Osteocyte (in vitro differentiated cells): ENCODE results near the gene CTNNBL1. TPM values are rescaled to one million over a fixed set of nuclear protein-coding genes. Genes with fewer than 3 reads are reported as not detected.

Experiments
- DNase-seq: peaks from one replicate; pipeline ENCODE4 v3.0.0; 2021; ENCODE audit warnings: mixed read lengths; ENCODE audit not compliant: unreplicated experiment; ENCODE audit errors: extremely low spot score
- H3K27ac Mint-ChIP-seq: one replicate; pipeline ENCODE4 v1.8.0; 2021; ENCODE audit warnings: mild to moderate bottlenecking, mixed read lengths; ENCODE audit not compliant: unreplicated experiment
- H3K27me3 Mint-ChIP-seq: one replicate; pipeline ENCODE4 v1.8.0; 2021; ENCODE audit warnings: mixed read lengths; ENCODE audit not compliant: unreplicated experiment
- H3K36me3 Mint-ChIP-seq: one replicate; pipeline ENCODE4 v1.8.0; 2021; ENCODE audit warnings: mixed read lengths; ENCODE audit not compliant: unreplicated experiment
- H3K4me1 Mint-ChIP-seq: one replicate; pipeline ENCODE4 v1.8.0; 2021; ENCODE audit warnings: mixed read lengths; ENCODE audit not compliant: unreplicated experiment
- H3K4me3 Mint-ChIP-seq: one replicate; pipeline ENCODE4 v1.8.0; 2021; ENCODE audit warnings: mild to moderate bottlenecking, moderate library complexity, mixed read lengths; ENCODE audit not compliant: unreplicated experiment
- H3K9me3 Mint-ChIP-seq: one replicate; pipeline ENCODE4 v1.8.0; 2021; ENCODE audit warnings: mixed read lengths; ENCODE audit not compliant: unreplicated experiment
- CTCF ChIP-seq: fragments of 200-600 bp; sonication (generic); IDR thresholded peaks from 2 replicates; pipeline ENCODE4 v1.5.0; 2021; ENCODE audit warnings: antibody characterized with exemption, mild to moderate bottlenecking, moderate library complexity
- total RNA-seq: library from RNA; stranded (reverse); gene quantifications from 2 replicates; pipeline ENCODE4 v1.2.1, GENCODE V29; 2021

CTNNBL1 gene
- total RNA-seq, 1 donor from 2014 or later: 43.4 TPM

GRCh38 chr20:37915434-37915787 is 221.6 kb downstream of the CTNNBL1 start:
- no peaks in the 10 kb centered on the region for H3K36me3 Mint-ChIP-seq
- H3K9me3 Mint-ChIP-seq: no peaks in the 10 kb centered on the region
- peaks cover 2% of the 10 kb centered on the region for H3K27me3 Mint-ChIP-seq
- TF ChIP-seq CTCF: no peak
- no peak overlapping the region for H3K4me3 Mint-ChIP-seq
- H3K27ac Mint-ChIP-seq: no peak overlapping the region
- DNase-seq: no peak
- peaks cover 73% of the 10 kb centered on the region for H3K4me1 Mint-ChIP-seq

GRCh38 chr20:37915800-37916570 is 222.2 kb downstream of the CTNNBL1 start:
- Mint-ChIP-seq H3K4me3 (no peak overlapping the region), H3K4me1 (peaks cover 72% of the 10 kb centered on the region), H3K27ac (no peak overlapping the region), H3K36me3 (no peaks in the 10 kb centered on the region), H3K9me3 (no peaks in the 10 kb centered on the region), H3K27me3 (peaks cover 3% of the 10 kb centered on the region)
- no peak for DNase-seq
- TF ChIP-seq CTCF: no peak

- H3K27ac Mint-ChIP-seq: no peak overlapping the region
- H3K4me3 Mint-ChIP-seq: no peak overlapping the region
- peaks cover 58% of the 10 kb centered on the region for H3K4me1 Mint-ChIP-seq
- DNase-seq: no peak
- no peak for TF ChIP-seq CTCF
- H3K36me3 Mint-ChIP-seq: no peaks in the 10 kb centered on the region
- no peaks in the 10 kb centered on the region for H3K9me3 Mint-ChIP-seq
- peaks cover 3% of the 10 kb centered on the region for H3K27me3 Mint-ChIP-seq
Measured at GRCh38 chr20:37917461-37917860, 223.6 kb downstream of the CTNNBL1 start.

GRCh38 chr20:37918035-37918434 is 224.2 kb downstream of the CTNNBL1 start:
- TF ChIP-seq CTCF: no peak
- H3K36me3 Mint-ChIP-seq: no peaks in the 10 kb centered on the region
- no peak overlapping the region for H3K27ac Mint-ChIP-seq
- peaks cover 3% of the 10 kb centered on the region for H3K27me3 Mint-ChIP-seq
- no peak for DNase-seq
- H3K4me3 Mint-ChIP-seq: no peak overlapping the region
- no peaks in the 10 kb centered on the region for H3K9me3 Mint-ChIP-seq
- peaks cover 53% of the 10 kb centered on the region for H3K4me1 Mint-ChIP-seq

- H3K27ac Mint-ChIP-seq: peak overlapping the region; percentile 27
- H3K36me3 Mint-ChIP-seq: no peaks in the 10 kb centered on the region
- DNase-seq: no peak
- peaks cover 41% of the 10 kb centered on the region for H3K4me1 Mint-ChIP-seq
- H3K9me3 Mint-ChIP-seq: no peaks in the 10 kb centered on the region
- peaks cover 3% of the 10 kb centered on the region for H3K27me3 Mint-ChIP-seq
- H3K4me3 Mint-ChIP-seq: no peak overlapping the region
- no peak for TF ChIP-seq CTCF
Measured at GRCh38 chr20:37919389-37920040, 225.7 kb downstream of the CTNNBL1 start.
